WERI-Rb-1 (cell line): ENCODE measurements around the gene NCK2.

ENCODE experiments used
- DNase-seq: peaks from one replicate; pipeline ENCODE4 v3.0.0-alpha.2; 2020
- H3K27ac ChIP-seq: fragments of 250-450 bp; sonication (Bioruptor Pico); 2 replicates; pipeline ENCODE4 v1.5.1; 2020; ENCODE audit warnings: mild to moderate bottlenecking, moderate library complexity
- H3K27me3 ChIP-seq: fragments of 250-450 bp; sonication (Bioruptor Pico); 2 replicates; pipeline ENCODE4 v1.5.1; 2021; ENCODE audit warnings: mild to moderate bottlenecking, low read depth, moderate library complexity; ENCODE audit not compliant: insufficient read depth, severe bottlenecking
- H3K36me3 ChIP-seq: fragments of 250-450 bp; sonication (Bioruptor Pico); 2 replicates; pipeline ENCODE4 v1.5.1; 2020; ENCODE audit warnings: mild to moderate bottlenecking, moderate library complexity
- H3K4me3 ChIP-seq: 2 replicates; pipeline ENCODE4 v1.5.1; 2011; ENCODE audit warnings: low read depth, mild to moderate bottlenecking, control low read depth, low read length
- H3K9me3 ChIP-seq: fragments of 250-450 bp; sonication (Bioruptor Pico); 2 replicates; pipeline ENCODE4 v1.5.1; 2021; ENCODE audit warnings: mild to moderate bottlenecking, moderate library complexity; ENCODE audit not compliant: severe bottlenecking
- TF ChIP-seq, protein P1 (sequence below): IDR thresholded peaks from 2 replicates; pipeline ENCODE4 v1.5.1; 2011; ENCODE audit warnings: low read depth, mild to moderate bottlenecking, control low read depth, inconsistent platforms, low read length

Gene NCK2

DNA sequence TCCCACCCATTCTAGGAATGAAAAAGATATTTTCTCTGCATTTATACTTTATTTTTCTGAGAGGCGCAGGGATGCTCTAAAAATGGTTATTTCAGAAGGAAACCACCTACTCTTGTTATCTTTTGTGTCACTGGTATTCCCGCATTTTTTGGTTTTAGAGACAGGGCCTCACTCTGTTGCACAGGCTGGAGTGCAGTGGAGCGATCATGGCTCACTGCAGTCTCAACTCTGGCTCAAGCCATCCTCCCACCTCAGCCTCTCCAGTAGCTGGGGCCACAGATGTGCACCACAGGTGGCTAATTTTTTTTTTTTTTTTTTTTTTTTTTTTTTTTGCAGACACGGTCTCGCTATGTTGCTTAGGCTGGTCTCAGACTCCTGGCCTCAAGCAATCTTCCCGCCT, 135.9 kb downstream of the NCK2 start:
- H3K27me3 ChIP-seq = no peaks in the 10 kb centered on the region
- no peak overlapping the region for H3K4me3 ChIP-seq
- no peak overlapping the region for H3K27ac ChIP-seq
- no peak for DNase-seq
- no peaks in the 10 kb centered on the region for H3K9me3 ChIP-seq
- TF ChIP-seq, protein P1, sequence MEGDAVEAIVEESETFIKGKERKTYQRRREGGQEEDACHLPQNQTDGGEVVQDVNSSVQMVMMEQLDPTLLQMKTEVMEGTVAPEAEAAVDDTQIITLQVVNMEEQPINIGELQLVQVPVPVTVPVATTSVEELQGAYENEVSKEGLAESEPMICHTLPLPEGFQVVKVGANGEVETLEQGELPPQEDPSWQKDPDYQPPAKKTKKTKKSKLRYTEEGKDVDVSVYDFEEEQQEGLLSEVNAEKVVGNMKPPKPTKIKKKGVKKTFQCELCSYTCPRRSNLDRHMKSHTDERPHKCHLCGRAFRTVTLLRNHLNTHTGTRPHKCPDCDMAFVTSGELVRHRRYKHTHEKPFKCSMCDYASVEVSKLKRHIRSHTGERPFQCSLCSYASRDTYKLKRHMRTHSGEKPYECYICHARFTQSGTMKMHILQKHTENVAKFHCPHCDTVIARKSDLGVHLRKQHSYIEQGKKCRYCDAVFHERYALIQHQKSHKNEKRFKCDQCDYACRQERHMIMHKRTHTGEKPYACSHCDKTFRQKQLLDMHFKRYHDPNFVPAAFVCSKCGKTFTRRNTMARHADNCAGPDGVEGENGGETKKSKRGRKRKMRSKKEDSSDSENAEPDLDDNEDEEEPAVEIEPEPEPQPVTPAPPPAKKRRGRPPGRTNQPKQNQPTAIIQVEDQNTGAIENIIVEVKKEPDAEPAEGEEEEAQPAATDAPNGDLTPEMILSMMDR = no peak
- H3K36me3 ChIP-seq = peaks cover 6% of the 10 kb centered on the region

DNA sequence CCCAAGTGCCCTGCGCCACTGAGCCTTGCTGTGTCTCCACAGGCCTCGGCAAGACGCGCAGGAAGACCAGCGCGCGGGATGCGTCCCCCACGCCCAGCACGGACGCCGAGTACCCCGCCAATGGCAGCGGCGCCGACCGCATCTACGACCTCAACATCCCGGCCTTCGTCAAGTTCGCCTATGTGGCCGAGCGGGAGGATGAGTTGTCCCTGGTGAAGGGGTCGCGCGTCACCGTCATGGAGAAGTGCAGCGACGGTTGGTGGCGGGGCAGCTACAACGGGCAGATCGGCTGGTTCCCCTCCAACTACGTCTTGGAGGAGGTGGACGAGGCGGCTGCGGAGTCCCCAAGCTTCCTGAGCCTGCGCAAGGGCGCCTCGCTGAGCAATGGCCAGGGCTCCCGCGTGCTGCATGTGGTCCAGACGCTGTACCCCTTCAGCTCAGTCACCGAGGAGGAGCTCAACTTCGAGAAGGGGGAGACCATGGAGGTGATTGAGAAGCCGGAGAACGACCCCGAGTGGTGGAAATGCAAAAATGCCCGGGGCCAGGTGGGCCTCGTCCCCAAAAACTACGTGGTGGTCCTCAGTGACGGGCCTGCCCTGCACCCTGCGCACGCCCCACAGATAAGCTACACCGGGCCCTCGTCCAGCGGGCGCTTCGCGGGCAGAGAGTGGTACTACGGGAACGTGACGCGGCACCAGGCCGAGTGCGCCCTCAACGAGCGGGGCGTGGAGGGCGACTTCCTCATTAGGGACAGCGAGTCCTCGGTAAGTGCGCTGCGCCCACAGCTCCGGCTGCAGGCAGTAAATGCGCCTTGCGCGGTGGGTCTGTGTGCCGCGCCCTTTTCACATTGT, 136.8 kb downstream of the NCK2 start:
- TF ChIP-seq, protein P1 = no peak
- Histone ChIP-seq H3K9me3 (no peaks in the 10 kb centered on the region), H3K27ac (no peak overlapping the region), H3K27me3 (no peaks in the 10 kb centered on the region), H3K4me3 (no peak overlapping the region), H3K36me3 (peaks cover 6% of the 10 kb centered on the region)
- DNase-seq = no peak

DNA sequence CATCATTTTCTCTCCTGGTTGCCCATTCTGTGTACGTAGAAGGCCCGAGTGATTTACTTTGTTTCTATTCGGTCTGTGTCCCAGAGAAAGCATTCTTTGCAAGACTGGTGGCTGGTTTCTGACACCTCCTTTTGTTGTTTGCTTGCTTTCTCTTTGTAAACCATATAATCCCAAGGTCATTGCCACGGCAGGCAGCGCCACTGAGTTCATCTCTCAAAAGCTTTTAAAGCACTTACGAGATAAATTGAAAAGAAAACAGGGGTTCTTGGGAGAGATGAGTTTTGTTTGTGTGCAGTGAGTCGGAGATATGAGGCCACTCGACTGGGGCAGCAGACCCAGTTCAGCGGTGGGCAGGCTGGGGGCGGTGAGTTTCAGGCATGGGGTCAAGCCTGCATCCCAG, 137.6 kb downstream of the NCK2 start:
- H3K4me3 ChIP-seq = no peak overlapping the region
- H3K9me3 ChIP-seq = no peaks in the 10 kb centered on the region
- no peak for DNase-seq
- TF ChIP-seq, protein P1 = no peak
- no peak overlapping the region for H3K27ac ChIP-seq
- peaks cover 6% of the 10 kb centered on the region for H3K36me3 ChIP-seq
- H3K27me3 ChIP-seq = no peaks in the 10 kb centered on the region

DNA sequence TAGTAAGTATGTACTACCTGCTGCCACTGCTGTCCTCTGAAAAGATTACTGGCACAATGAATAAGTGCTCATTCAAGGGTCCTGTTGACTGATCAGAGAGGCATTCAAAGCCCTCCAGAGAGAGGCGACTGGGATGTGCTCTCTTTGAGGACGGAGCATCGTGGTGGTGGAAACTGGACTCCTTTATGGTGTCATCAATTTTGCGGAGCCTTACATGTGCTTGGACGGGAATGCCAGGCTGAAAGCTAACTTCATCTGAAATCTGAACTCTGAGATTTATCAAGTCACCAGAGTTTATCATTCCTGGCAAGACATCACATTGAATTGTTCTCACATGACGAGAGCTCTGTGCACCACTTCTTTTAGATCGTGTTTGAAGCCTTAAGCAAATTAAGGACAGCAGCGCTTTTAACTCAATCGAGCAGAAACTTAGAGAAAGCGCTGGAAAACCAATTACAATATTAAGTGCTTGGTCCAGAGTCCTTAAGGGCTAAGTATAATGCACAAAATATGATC, 138.3 kb downstream of the NCK2 start:
- peaks cover 6% of the 10 kb centered on the region for H3K36me3 ChIP-seq
- TF ChIP-seq, protein P1 = no peak
- no peaks in the 10 kb centered on the region for H3K9me3 ChIP-seq
- no peak for DNase-seq
- no peak overlapping the region for H3K27ac ChIP-seq
- no peaks in the 10 kb centered on the region for H3K27me3 ChIP-seq
- H3K4me3 ChIP-seq = no peak overlapping the region

DNA sequence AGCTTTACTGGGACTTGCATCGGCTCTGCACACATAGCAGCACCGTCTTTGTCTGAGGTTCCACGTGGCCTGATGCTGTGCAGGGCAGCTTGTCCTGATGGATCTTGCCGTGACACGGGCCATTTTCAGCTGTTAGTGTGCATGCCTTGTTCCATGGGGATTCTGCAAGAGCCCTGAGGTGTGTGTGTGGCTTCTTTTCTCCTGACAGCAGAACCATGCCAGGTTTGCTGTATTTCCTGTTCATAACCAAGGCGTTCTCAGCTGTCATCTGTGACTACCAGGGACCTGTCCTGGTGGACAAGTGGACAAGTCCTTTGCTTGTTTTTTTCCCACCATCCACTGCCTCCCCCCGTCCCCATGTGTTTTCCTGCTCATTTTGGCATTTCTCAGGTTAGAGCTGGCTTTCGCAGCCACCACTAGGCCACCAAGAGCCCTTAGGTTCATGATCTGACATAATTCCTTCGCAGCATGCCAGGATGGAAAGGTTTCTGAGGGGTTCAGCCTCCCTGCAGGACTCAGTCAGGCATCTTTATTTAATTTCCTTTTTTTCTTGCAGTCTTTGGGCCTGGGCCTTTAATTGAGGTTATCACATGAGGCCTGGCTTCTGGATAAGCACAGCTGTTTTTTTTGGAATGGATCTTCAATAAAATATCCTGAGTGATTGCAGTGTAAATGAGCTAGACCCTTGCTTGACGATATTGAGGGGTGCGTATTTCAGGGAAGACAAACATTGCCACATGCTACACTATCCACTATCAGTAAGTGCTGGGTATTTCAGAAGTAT, 139.4 kb downstream of the NCK2 start:
- H3K27me3 ChIP-seq = no peaks in the 10 kb centered on the region
- H3K4me3 ChIP-seq = no peak overlapping the region
- no peak for DNase-seq
- H3K36me3 ChIP-seq = peaks cover 6% of the 10 kb centered on the region
- no peak overlapping the region for H3K27ac ChIP-seq
- TF ChIP-seq, protein P1 = no peak
- H3K9me3 ChIP-seq = no peaks in the 10 kb centered on the region
